D721Med (cell line): ENCODE measurements around the gene GNAS.

ENCODE experiments used
- DNase-seq: peaks from one replicate; pipeline ENCODE4 v3.0.0; 2011; ENCODE audit warnings: low spot score; ENCODE audit not compliant: insufficient read length
- FAIRE-seq: peaks from 2 replicates; lab custom pipeline; 2011; peaks lifted over from hg19 to GRCh38; lab: Jason Lieb, UNC
- TF ChIP-seq, protein P1 (sequence below): IDR thresholded peaks from 2 replicates; pipeline ENCODE4 v1.5.1; 2012; ENCODE audit warnings: mild to moderate bottlenecking, control low read depth; ENCODE audit not compliant: insufficient read depth; ENCODE audit errors: missing control alignments

The GNAS gene

GRCh38 chr20:58906111-58906510 is 53.6 kb downstream of the GNAS start:
- no peak for DNase-seq
- no peak for FAIRE-seq
- TF ChIP-seq, protein P1, sequence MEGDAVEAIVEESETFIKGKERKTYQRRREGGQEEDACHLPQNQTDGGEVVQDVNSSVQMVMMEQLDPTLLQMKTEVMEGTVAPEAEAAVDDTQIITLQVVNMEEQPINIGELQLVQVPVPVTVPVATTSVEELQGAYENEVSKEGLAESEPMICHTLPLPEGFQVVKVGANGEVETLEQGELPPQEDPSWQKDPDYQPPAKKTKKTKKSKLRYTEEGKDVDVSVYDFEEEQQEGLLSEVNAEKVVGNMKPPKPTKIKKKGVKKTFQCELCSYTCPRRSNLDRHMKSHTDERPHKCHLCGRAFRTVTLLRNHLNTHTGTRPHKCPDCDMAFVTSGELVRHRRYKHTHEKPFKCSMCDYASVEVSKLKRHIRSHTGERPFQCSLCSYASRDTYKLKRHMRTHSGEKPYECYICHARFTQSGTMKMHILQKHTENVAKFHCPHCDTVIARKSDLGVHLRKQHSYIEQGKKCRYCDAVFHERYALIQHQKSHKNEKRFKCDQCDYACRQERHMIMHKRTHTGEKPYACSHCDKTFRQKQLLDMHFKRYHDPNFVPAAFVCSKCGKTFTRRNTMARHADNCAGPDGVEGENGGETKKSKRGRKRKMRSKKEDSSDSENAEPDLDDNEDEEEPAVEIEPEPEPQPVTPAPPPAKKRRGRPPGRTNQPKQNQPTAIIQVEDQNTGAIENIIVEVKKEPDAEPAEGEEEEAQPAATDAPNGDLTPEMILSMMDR: no peak

DNA sequence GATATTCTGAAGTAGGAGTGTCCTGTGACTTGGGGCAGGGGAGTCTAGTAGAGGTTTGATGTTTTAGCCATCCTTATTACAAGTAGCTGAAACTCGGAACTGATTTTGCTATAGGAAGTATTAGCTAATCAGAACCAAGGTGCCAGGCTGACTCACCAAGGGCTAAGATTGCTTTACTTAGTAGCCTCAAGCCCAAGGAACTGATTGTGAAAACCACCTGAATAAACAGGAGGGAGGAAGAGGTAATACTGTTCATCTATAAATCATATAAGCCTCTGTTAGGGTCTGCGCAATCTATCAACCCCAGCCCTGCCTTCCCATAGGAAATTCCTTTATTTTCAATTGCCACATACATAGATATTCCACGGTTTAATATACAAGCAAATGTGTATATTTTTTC is 54.4 kb downstream of the GNAS start:
- TF ChIP-seq, protein P1: no peak
- DNase-seq (no peak), FAIRE-seq (no peak)

- no peak for FAIRE-seq
- DNase-seq: no peak
- TF ChIP-seq, protein P1: no peak
These were observed 55.0 kb downstream of the GNAS start for GRCh38 chr20:58907320-58908137.

- no peak for DNase-seq
- FAIRE-seq: no peak
- TF ChIP-seq, protein P1: no peak
These were observed 55.7 kb downstream of the GNAS start for GRCh38 chr20:58908221-58908620.

DNA sequence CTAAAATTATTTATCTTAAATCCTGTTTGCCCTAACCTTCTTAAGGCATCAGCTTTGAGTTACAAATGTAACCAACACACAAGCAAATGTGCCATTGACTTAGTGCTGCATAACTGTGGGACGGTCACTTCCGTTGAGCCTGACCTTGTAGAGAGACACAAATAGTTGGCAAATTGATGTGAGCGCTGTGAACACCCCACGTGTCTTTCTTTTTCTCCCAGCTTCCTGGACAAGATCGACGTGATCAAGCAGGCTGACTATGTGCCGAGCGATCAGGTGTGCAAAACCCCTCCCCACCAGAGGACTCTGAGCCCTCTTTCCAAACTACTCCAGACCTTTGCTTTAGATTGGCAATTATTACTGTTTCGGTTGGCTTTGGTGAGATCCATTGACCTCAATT is 56.4 kb downstream of the GNAS start:
- TF ChIP-seq, protein P1: no peak
- FAIRE-seq (no peak), DNase-seq (no peak)

- DNase-seq (no peak), FAIRE-seq (no peak)
- TF ChIP-seq, protein P1: no peak
These were observed 57.1 kb downstream of the GNAS start for GRCh38 chr20:58909585-58909984.

DNA sequence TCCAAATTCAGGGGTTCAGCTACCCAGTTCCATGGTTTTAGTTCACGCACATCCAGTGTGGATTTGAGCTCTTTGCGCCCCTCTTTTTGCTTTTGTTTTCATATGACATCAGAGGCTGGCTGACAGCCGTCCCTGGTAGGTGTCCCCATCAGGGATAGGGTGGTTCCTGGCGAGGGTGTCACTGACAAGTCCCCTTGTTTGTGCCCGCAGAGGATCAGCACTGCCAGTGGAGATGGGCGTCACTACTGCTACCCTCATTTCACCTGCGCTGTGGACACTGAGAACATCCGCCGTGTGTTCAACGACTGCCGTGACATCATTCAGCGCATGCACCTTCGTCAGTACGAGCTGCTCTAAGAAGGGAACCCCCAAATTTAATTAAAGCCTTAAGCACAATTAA is 58.0 kb downstream of the GNAS start:
- no peak for FAIRE-seq
- TF ChIP-seq, protein P1: no peak
- no peak for DNase-seq
